ENCODE results near the gene GPX7.

Gene GPX7

DNA sequence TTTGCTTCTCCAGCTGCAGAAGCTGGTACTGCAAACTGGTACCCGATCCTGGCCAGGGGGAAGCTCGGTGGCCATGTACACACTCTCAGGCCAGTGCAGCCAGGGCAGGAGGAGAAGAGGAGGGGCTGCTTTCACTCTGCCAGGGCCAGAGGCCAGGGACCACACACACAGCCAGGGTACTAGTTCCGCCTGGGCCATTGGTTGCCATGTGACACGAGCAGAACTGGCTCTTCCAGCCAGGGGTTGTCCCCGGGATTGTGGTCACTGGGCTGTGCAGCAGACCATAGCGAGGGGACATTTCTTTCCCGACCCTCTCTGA is 27.1 kb downstream of the GPX7 start:
- peak; percentile 18 for DNase-seq (ENCODE audit: low read depth, low spot score)

- no peak for DNase-seq (ENCODE audit: low read depth, low spot score)
Measured at GRCh38 chr1:52629667-52630066, 27.5 kb downstream of the GPX7 start.

- no peak for DNase-seq (ENCODE audit: low read depth, low spot score)
Measured at GRCh38 chr1:52631759-52632331, 29.7 kb downstream of the GPX7 start.

- peak; percentile 56 for DNase-seq (ENCODE audit: low read depth, low spot score)
Measured at GRCh38 chr1:52632732-52633290, 30.6 kb downstream of the GPX7 start, which contains the start of gene SHISAL2A. Gene SHISAL2A (plus strand): TSS chr1:52633168. CDS start chr1:52633494, 326 bp downstream.

GRCh38 chr1:52633291-52633754 is 31.2 kb downstream of the GPX7 start:
- peak; percentile 46 for DNase-seq (ENCODE audit: low read depth, low spot score)

- no peak for DNase-seq (ENCODE audit: low read depth, low spot score)
Measured at GRCh38 chr1:52634111-52634510, 31.9 kb downstream of the GPX7 start.

- DNase-seq (ENCODE audit: low read depth, low spot score), result no peak
Measured at GRCh38 chr1:52635321-52636089, 33.3 kb downstream of the GPX7 start.

- no peak for DNase-seq (ENCODE audit: low read depth, low spot score)
Measured at GRCh38 chr1:52636721-52637695, 34.8 kb downstream of the GPX7 start.

GRCh38 chr1:52637946-52638345 is 35.8 kb downstream of the GPX7 start:
- DNase-seq (ENCODE audit: low read depth, low spot score), result no peak

DNA sequence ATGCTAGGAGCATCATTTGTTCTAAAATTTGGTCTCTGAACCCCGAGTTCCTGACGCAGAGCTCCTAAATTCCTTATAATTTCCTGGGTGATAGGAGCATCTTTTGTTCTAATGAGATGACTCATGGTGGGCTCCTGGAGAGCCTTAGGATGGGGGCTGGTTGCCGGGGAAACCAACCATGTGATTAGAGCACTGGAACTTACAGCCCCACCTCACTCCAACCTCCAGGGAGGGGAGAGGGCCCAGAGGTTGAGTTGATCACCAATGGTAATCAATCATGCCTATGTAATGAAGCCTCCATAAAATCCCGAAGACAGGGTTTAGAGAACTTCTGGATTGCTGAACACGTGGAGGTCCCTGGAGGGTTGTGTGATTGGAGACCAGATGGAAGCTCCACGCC is 38.5 kb downstream of the GPX7 start:
- no peak for DNase-seq (ENCODE audit: low read depth, low spot score)

DNA sequence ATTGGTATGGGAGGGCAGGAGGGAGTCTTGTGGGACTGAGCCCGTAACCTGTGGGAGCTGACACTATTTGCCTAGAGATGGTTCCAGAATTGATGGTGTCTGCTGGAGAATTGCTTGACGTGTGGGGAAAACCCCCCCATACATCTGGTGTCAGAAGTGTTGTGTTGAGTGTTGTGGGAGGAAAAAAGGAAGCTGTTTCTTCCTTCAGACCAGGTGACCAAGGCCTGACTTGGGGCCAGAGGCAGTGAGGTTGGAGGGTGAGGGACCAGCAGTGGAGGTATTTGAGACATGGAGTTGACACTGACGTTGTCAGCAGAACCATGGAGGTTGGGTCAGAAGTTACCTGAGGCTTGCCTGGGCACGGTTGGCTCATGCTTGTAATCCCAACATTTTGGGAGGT is 39.1 kb downstream of the GPX7 start:
- DNase-seq (ENCODE audit: low read depth, low spot score), result no peak

DNA sequence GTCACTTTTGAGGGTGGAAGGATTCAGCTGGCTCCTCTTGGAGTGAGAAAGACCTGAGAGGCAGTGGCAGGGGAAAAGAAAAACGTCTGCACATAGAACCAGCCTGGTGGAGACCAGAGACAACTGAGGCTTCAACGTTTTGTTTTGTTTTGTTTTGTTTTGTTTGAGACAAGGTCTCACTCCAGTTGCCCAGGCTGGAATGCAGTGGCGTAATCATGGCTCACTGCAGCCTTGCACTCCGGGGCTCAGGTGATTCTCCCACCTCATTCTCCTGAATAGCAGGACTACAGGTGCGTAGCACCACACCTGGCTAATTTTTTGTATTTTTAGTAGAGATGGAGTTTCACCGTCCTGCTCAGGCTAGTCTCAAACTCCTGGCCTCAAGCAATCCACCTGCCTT is 43.1 kb downstream of the GPX7 start:
- DNase-seq (ENCODE audit: low read depth, low spot score), result no peak

DNA sequence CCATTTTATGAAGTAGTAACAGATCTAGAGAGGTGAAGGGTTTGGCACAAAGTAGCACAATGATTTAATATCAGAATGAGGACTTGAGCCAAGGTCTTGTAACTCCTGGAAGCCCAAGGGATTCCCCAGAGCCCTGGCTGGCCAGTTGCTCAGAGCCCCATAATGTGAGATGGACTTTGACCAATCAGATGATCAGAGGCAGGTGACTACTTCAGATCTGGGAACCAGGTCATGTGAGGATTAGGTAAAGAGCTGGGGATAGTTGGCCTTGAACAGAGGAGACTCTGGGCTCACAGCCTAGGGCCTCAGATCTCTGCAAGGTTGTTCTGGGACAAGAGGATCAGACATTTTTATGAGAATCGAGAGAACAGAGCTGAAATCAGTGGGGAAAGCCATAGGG is 49.7 kb downstream of the GPX7 start:
- DNase-seq (ENCODE audit: low read depth, low spot score), result no peak

DNA sequence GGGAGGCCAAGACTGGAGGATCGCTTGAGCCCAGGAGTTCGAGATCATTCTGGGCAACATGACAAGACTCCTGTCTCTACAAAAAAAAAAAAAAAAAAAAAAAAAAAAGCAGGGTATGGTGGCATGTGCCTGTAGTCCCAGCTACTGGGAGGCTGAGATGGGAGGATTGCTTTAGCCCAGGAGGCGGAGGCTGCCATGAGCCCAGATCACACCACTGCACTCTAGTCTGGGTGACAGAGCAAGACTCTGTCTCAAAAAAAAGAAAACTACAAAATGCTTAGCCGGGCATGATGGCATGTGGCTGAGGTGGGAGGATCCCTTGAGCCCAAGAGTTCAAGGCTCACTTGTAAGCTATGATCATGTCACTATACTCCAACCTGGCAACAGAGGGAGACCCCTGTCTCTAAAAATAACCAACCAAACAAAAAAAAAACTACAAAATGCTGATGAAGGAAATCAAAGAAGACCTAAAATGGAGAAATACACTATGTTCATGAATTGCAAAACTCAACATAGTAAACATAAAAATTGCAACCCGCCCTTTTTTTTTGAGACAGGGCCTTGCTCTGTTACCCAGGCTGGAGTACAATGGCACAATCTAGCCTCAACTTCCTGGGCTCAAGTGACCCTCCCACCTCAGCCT is 51.2 kb downstream of the GPX7 start:
- no peak for DNase-seq (ENCODE audit: low read depth, low spot score)

DNA sequence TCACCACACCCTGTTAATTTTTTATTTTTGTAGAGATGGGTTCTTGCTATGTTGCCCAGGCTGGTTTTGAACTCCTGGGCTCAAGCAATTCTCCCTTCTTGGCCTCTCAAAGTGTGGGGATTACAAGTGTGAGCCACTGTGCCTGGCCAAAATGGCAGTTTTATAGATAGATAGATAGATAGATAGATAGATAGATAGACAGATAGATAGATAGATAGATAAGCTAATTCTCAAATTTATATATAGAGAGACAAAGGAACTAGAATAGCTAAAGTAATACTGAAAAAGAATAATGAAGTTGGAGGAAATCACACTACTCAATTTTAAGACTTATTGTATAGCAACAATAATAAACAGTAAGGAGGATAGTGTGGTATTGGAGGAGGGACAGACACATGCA is 51.9 kb downstream of the GPX7 start:
- DNase-seq (ENCODE audit: low read depth, low spot score), result no peak

GRCh38 chr1:52657702-52658101 is 55.5 kb downstream of the GPX7 start:
- no peak for DNase-seq (ENCODE audit: low read depth, low spot score)

Measured in astrocyte of the hippocampus (primary cell).